Gastrocnemius medialis (tissue), 4 donors: Measurements from ENCODE around the gene RTP4.

Source experiments
- CTCF ChIP-seq, 5 experiments: fragments of 450-650 bp in 3 of 5; fragments of 200-600 bp in 2 of 5; sonication (generic) in 2 of 5; IDR thresholded peaks in 4 of 5; conservative IDR thresholded peaks in 1 of 5; 1 replicate in 4 of 5; 2 replicates in 1 of 5; pipeline ENCODE4 v1.5.1; 2016 to 2019; ENCODE audit warnings: antibody characterized with exemption in 5 of 5, mild to moderate bottlenecking in 3 of 5, moderate library complexity in 3 of 5
- POLR2A ChIP-seq, 2 donors: fragments of 450-650 bp; IDR thresholded peaks; one replicate each; pipeline ENCODE4 v1.6.1; 2017; ENCODE audit warnings: antibody characterized with exemption in 2 of 2, mild to moderate bottlenecking in 2 of 2, moderate library complexity in 2 of 2

- TF ChIP-seq CTCF (IDR thresholded peaks at IDR 0.05 in 4 of 5, conservative IDR thresholded peaks at IDR 0.05 in 1 of 5): no peak
- no peak for TF ChIP-seq POLR2A (IDR thresholded peaks at IDR 0.05)
These were observed 15.3 kb upstream of the RTP4 start for GRCh38 chr3:187352581-187353575.
